SK-N-SH treated with all-trans-retinoic acid at 6 μM for 48 hours (cell line): ENCODE data around the gene RRN3.
"Not testable (repeated sequence)": the region's sequence is repeated elsewhere in the genome, so short reads cannot be mapped to it uniquely, and the experiment has no call there.

Experiments
- ATAC-seq: fragments of 200-7000 bp; cut with Tn5 transposase; 3 replicates; pipeline ENCODE4 v1.9.1; 2020; ENCODE audit warnings: mild to moderate bottlenecking, moderate library complexity
- ARNTL ChIP-seq: fragments of 450-650 bp; formaldehyde crosslinking; IDR thresholded peaks from 2 replicates; pipeline ENCODE4 v1.5.0; 2020; ENCODE audit warnings: low read depth, mild to moderate bottlenecking, moderate library complexity, borderline replicate concordance
- CSDC2 ChIP-seq: fragments of 250-450 bp; sonication (Bioruptor Pico); IDR thresholded peaks from 2 replicates; pipeline ENCODE4 v1.5.0; 2020; ENCODE audit warnings: mild to moderate bottlenecking, moderate library complexity
- ESRRG ChIP-seq: fragments of 250-450 bp; sonication (Bioruptor Pico); IDR thresholded peaks from 2 replicates; pipeline ENCODE4 v1.6.1; 2021; ENCODE audit warnings: mild to moderate bottlenecking
- GLIS3 ChIP-seq: fragments of 250-450 bp; sonication (Bioruptor Pico); IDR thresholded peaks from 2 replicates; pipeline ENCODE4 v1.5.0; 2020; ENCODE audit warnings: mild to moderate bottlenecking, moderate library complexity
- ISL1 ChIP-seq: fragments of 250-450 bp; sonication (Bioruptor Pico); IDR thresholded peaks from 2 replicates; pipeline ENCODE4 v2.1.2; 2022; ENCODE audit warnings: mild to moderate bottlenecking, moderate library complexity
- PPARA ChIP-seq: fragments of 250-450 bp; sonication (Bioruptor Pico); IDR thresholded peaks from 2 replicates; pipeline ENCODE4 v1.5.0; 2020; ENCODE audit warnings: mild to moderate bottlenecking, borderline replicate concordance
- RARB ChIP-seq: fragments of 250-450 bp; sonication (Bioruptor Pico); IDR thresholded peaks from 2 replicates; pipeline ENCODE4 v1.8.0; 2021; ENCODE audit warnings: mild to moderate bottlenecking, moderate library complexity
- SNAI2 ChIP-seq: fragments of 250-450 bp; sonication (Bioruptor Pico); IDR thresholded peaks from 2 replicates; pipeline ENCODE4 v1.5.0; 2020; ENCODE audit warnings: mild to moderate bottlenecking, moderate library complexity
- TCF4 ChIP-seq: fragments of 250-450 bp; sonication (Bioruptor Pico); IDR thresholded peaks from 2 replicates; pipeline ENCODE4 v1.8.0; 2021; ENCODE audit warnings: mild to moderate bottlenecking, moderate library complexity, borderline replicate concordance
- TOX ChIP-seq: fragments of 250-450 bp; sonication (Bioruptor Pico); IDR thresholded peaks from 2 replicates; pipeline ENCODE4 v1.8.0; 2021; ENCODE audit warnings: mild to moderate bottlenecking, moderate library complexity, borderline replicate concordance
- ZC3H10 ChIP-seq: fragments of 250-450 bp; sonication (Bioruptor Pico); IDR thresholded peaks from 2 replicates; pipeline ENCODE4 v1.5.1; 2021; ENCODE audit warnings: mild to moderate bottlenecking, moderate library complexity
- ZFP3 ChIP-seq: fragments of 250-450 bp; sonication (Bioruptor Pico); IDR thresholded peaks from 2 replicates; pipeline ENCODE4 v1.5.0; 2020; ENCODE audit warnings: mild to moderate bottlenecking, moderate library complexity
- ZFP30 ChIP-seq: fragments of 450-650 bp; formaldehyde crosslinking; IDR thresholded peaks from 2 replicates; pipeline ENCODE4 v1.5.0; 2022; ENCODE audit warnings: mild to moderate bottlenecking, moderate library complexity
- ZNF70 ChIP-seq: fragments of 450-650 bp; formaldehyde crosslinking; IDR thresholded peaks from 2 replicates; pipeline ENCODE4 v1.5.0; 2020; ENCODE audit warnings: mild to moderate bottlenecking, moderate library complexity
- ZNF8 ChIP-seq: fragments of 450-650 bp; formaldehyde crosslinking; IDR thresholded peaks from 2 replicates; pipeline ENCODE4 v1.5.0; 2020; ENCODE audit warnings: mild to moderate bottlenecking, moderate library complexity
- TF ChIP-seq, protein P1 (sequence below): fragments of 250-450 bp; sonication (Bioruptor Pico); IDR thresholded peaks from 2 replicates; pipeline ENCODE4 v1.8.0; 2020; ENCODE audit warnings: mild to moderate bottlenecking, moderate library complexity, borderline replicate concordance
- TF ChIP-seq, protein P2 (sequence below): fragments of 250-450 bp; sonication (Bioruptor Pico); IDR thresholded peaks from 2 replicates; pipeline ENCODE4 v1.8.0; 2021; ENCODE audit warnings: low read depth, mild to moderate bottlenecking, moderate library complexity, borderline replicate concordance
- TF ChIP-seq, protein P3 (sequence below): fragments of 250-450 bp; sonication (Bioruptor Pico); IDR thresholded peaks from 2 replicates; pipeline ENCODE4 v1.5.1; 2021; ENCODE audit warnings: mild to moderate bottlenecking, moderate library complexity
- TF ChIP-seq, protein P4 (sequence below): fragments of 250-450 bp; sonication (Bioruptor Pico); IDR thresholded peaks from 2 replicates; pipeline ENCODE4 v1.5.0; 2020; ENCODE audit warnings: mild to moderate bottlenecking, moderate library complexity
- TF ChIP-seq, protein P5 (sequence below): fragments of 250-450 bp; sonication (Bioruptor Pico); IDR thresholded peaks from 2 replicates; pipeline ENCODE4 v1.5.1; 2020; ENCODE audit warnings: low read depth, mild to moderate bottlenecking, moderate library complexity

The RRN3 gene

DNA sequence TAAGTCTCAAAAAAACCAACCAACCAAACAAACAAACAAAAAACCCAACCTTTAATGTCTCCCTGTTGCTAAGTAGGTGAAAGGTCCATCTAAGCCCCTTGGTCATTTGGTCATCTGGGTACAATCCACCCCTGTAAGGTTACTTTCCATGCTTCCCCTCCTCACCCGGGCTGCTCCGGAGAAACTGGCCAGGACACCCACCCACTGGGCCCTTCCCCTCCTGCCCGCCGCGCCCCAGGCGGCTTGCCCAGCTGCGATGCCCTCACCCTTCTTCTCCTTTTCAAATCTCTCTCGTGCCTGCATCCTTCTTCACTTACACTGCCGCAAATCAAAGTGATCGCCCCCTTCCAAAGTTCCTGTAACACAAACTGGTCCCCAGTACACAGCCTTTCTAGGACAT lies 40.2 kb downstream of the RRN3 start:
- no peak for ATAC-seq
- TF ChIP-seq, protein P1, sequence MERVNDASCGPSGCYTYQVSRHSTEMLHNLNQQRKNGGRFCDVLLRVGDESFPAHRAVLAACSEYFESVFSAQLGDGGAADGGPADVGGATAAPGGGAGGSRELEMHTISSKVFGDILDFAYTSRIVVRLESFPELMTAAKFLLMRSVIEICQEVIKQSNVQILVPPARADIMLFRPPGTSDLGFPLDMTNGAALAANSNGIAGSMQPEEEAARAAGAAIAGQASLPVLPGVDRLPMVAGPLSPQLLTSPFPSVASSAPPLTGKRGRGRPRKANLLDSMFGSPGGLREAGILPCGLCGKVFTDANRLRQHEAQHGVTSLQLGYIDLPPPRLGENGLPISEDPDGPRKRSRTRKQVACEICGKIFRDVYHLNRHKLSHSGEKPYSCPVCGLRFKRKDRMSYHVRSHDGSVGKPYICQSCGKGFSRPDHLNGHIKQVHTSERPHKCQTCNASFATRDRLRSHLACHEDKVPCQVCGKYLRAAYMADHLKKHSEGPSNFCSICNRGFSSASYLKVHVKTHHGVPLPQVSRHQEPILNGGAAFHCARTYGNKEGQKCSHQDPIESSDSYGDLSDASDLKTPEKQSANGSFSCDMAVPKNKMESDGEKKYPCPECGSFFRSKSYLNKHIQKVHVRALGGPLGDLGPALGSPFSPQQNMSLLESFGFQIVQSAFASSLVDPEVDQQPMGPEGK (CRISPR knock-in tag): no peak
- no peak for TF ChIP-seq ZFP3 (CRISPR knock-in tag)
- no peak for TF ChIP-seq GLIS3 (CRISPR knock-in tag)
- TF ChIP-seq PPARA (CRISPR knock-in tag): no peak
- TF ChIP-seq, protein P2, sequence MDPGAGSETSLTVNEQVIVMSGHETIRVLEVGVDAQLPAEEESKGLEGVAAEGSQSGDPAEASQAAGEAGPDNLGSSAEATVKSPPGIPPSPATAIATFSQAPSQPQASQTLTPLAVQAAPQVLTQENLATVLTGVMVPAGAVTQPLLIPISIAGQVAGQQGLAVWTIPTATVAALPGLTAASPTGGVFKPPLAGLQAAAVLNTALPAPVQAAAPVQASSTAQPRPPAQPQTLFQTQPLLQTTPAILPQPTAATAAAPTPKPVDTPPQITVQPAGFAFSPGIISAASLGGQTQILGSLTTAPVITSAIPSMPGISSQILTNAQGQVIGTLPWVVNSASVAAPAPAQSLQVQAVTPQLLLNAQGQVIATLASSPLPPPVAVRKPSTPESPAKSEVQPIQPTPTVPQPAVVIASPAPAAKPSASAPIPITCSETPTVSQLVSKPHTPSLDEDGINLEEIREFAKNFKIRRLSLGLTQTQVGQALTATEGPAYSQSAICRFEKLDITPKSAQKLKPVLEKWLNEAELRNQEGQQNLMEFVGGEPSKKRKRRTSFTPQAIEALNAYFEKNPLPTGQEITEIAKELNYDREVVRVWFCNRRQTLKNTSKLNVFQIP (CRISPR knock-in tag): no peak
- no peak for TF ChIP-seq ISL1
- TF ChIP-seq ARNTL (CRISPR knock-in tag): no peak
- no peak for TF ChIP-seq SNAI2 (CRISPR knock-in tag)
- no peak for TF ChIP-seq ZNF70
- no peak for TF ChIP-seq ZFP30

DNA sequence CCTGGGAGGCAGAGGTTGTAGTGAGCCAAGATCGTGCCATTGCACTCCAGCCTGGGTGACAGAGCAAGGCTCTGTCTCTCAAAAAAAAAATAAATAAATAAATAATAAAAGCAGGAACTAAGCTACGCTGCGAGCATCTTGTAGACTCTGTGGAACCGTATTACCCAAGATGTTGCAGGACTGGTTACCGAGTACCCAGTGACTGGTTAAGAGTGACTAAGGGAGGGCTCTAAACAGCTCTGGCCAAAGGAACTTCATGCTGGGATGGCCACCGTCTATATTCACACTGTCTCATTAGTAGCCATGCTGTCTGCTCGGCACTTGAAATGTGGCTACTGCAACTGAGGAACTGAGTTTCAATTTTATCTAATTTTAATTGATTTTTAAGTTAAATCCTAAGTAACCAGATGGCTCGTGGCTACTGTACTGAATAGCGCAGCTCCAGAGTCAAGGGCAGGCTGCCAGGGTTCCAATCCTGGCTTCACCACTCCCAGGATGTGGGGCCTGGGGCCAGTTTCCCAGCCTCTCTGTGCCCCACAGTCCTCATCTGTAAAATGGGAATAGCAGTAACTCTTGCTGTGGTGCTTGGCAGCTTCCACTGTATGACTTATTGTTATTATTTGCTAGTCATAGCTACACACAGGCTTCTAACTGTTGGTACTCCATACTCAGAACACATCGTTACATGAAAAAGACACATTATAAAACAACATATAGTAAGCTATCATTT lies 41.2 kb downstream of the RRN3 start:
- TF ChIP-seq ZNF8 (CRISPR knock-in tag): no peak
- TF ChIP-seq TOX (CRISPR knock-in tag): no peak
- TF ChIP-seq, protein P2 (CRISPR knock-in tag): no peak
- TF ChIP-seq, protein P3, sequence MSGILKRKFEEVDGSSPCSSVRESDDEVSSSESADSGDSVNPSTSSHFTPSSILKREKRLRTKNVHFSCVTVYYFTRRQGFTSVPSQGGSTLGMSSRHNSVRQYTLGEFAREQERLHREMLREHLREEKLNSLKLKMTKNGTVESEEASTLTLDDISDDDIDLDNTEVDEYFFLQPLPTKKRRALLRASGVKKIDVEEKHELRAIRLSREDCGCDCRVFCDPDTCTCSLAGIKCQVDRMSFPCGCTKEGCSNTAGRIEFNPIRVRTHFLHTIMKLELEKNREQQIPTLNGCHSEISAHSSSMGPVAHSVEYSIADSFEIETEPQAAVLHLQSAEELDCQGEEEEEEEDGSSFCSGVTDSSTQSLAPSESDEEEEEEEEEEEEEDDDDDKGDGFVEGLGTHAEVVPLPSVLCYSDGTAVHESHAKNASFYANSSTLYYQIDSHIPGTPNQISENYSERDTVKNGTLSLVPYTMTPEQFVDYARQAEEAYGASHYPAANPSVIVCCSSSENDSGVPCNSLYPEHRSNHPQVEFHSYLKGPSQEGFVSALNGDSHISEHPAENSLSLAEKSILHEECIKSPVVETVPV (CRISPR knock-in tag): no peak
- TF ChIP-seq CSDC2 (CRISPR knock-in tag): no peak
- TF ChIP-seq ESRRG (CRISPR knock-in tag): no peak
- TF ChIP-seq, protein P4, sequence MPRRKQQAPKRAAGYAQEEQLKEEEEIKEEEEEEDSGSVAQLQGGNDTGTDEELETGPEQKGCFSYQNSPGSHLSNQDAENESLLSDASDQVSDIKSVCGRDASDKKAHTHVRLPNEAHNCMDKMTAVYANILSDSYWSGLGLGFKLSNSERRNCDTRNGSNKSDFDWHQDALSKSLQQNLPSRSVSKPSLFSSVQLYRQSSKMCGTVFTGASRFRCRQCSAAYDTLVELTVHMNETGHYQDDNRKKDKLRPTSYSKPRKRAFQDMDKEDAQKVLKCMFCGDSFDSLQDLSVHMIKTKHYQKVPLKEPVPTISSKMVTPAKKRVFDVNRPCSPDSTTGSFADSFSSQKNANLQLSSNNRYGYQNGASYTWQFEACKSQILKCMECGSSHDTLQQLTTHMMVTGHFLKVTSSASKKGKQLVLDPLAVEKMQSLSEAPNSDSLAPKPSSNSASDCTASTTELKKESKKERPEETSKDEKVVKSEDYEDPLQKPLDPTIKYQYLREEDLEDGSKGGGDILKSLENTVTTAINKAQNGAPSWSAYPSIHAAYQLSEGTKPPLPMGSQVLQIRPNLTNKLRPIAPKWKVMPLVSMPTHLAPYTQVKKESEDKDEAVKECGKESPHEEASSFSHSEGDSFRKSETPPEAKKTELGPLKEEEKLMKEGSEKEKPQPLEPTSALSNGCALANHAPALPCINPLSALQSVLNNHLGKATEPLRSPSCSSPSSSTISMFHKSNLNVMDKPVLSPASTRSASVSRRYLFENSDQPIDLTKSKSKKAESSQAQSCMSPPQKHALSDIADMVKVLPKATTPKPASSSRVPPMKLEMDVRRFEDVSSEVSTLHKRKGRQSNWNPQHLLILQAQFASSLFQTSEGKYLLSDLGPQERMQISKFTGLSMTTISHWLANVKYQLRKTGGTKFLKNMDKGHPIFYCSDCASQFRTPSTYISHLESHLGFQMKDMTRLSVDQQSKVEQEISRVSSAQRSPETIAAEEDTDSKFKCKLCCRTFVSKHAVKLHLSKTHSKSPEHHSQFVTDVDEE (CRISPR knock-in tag): no peak
- no peak for TF ChIP-seq SNAI2 (CRISPR knock-in tag)
- no peak for TF ChIP-seq ARNTL (CRISPR knock-in tag)
- no peak for ATAC-seq

DNA sequence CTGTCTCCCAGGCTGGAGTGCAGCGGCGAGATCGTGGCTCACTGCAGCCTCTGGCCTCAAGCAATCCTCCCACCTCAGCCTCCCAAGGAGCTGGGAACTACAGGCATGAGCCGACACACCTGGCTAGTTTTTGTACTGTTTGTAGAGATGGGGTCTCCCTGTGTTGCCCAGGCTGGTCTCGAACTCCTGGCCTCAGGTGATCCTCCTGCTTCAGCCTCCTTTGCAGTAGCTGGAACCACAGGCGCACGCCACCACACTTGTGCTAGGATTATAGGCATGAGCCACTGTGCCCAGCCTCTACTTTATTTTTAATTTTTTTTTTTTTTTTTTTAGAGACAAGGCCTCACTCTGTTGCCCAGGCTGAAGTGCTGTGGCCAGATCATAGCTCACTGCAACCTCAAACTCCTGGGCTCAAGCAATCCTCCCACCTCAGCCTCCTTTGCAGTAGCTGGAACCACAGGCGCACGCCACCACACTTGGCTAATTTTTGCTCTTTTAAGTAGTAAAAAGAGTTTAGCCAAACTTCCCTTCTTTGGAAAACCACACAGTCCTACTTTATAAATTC lies 42.6 kb downstream of the RRN3 start:
- no peak for TF ChIP-seq ZC3H10
- no peak for TF ChIP-seq ZFP30
- TF ChIP-seq, protein P5, sequence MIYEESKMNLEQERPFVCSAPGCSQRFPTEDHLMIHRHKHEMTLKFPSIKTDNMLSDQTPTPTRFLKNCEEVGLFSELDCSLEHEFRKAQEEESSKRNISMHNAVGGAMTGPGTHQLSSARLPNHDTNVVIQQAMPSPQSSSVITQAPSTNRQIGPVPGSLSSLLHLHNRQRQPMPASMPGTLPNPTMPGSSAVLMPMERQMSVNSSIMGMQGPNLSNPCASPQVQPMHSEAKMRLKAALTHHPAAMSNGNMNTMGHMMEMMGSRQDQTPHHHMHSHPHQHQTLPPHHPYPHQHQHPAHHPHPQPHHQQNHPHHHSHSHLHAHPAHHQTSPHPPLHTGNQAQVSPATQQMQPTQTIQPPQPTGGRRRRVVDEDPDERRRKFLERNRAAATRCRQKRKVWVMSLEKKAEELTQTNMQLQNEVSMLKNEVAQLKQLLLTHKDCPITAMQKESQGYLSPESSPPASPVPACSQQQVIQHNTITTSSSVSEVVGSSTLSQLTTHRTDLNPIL (CRISPR knock-in tag): no peak
- TF ChIP-seq RARB (CRISPR knock-in tag): no peak
- TF ChIP-seq CSDC2 (CRISPR knock-in tag): no peak
- no peak for TF ChIP-seq PPARA (CRISPR knock-in tag)
- TF ChIP-seq, protein P4 (CRISPR knock-in tag): no peak
- no peak for TF ChIP-seq TCF4 (CRISPR knock-in tag)
- no peak for TF ChIP-seq ESRRG (CRISPR knock-in tag)
- ATAC-seq: no peak

DNA sequence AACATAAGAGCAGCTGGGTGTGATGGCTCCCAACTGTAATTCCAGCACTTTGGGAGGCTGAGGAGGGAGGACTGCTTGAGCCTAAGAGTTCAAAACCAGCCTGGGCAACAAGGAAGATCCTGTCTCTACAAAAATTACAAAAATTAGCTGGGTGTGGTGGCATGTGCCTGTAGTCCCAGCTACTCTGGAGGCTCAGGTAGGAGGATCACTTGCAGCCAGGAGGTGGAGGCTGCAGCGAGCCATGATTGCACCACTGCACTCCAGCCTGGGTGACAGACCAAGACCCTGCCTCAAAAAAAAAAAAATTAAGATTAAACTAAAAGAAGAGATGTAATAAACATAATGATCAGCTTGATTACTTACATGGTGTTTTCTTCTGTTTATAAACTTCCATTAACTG lies 43.6 kb downstream of the RRN3 start:
- ATAC-seq: not testable (repeated sequence)
